Kidney capillary endothelial cell (primary cell): ENCODE measurements around the gene KLHL29.

Experiments
- DNase-seq: peaks from one replicate; pipeline ENCODE4 v3.0.0-alpha.2; 2018; ENCODE audit warnings: low spot score

The KLHL29 gene

GRCh38 chr2:23616630-23617029 is 231.7 kb downstream of the KLHL29 start:
- no peak for DNase-seq

- DNase-seq, result no peak
Observed at GRCh38 chr2:23617167-23617810, 232.3 kb downstream of the KLHL29 start.

GRCh38 chr2:23617811-23618215 is 232.8 kb downstream of the KLHL29 start:
- DNase-seq, result no peak

- DNase-seq, result no peak
Observed at GRCh38 chr2:23618265-23618664, 233.3 kb downstream of the KLHL29 start.

GRCh38 chr2:23618794-23619530 is 234.0 kb downstream of the KLHL29 start:
- no peak for DNase-seq

GRCh38 chr2:23619941-23620340 is 235.0 kb downstream of the KLHL29 start:
- no peak for DNase-seq

- DNase-seq, result no peak
Observed at GRCh38 chr2:23620841-23621341, 235.9 kb downstream of the KLHL29 start.

GRCh38 chr2:23621616-23622015 is 236.6 kb downstream of the KLHL29 start:
- DNase-seq, result no peak

GRCh38 chr2:23622466-23622865 is 237.5 kb downstream of the KLHL29 start:
- DNase-seq, result no peak

- no peak for DNase-seq
Observed at GRCh38 chr2:23622966-23623675, 238.1 kb downstream of the KLHL29 start.

- no peak for DNase-seq
Observed at GRCh38 chr2:23624378-23624777, 239.4 kb downstream of the KLHL29 start.

GRCh38 chr2:23624915-23625314 is 239.9 kb downstream of the KLHL29 start:
- DNase-seq, result no peak

GRCh38 chr2:23625726-23626125 is 240.7 kb downstream of the KLHL29 start:
- no peak for DNase-seq

GRCh38 chr2:23626701-23627230 is 241.8 kb downstream of the KLHL29 start:
- no peak for DNase-seq

- DNase-seq, result no peak
Observed at GRCh38 chr2:23627236-23628009, 242.4 kb downstream of the KLHL29 start.

- no peak for DNase-seq
Observed at GRCh38 chr2:23628926-23629771, 244.2 kb downstream of the KLHL29 start.

- no peak for DNase-seq
Observed at GRCh38 chr2:23629772-23630480, 244.9 kb downstream of the KLHL29 start.

- DNase-seq, result no peak
Observed at GRCh38 chr2:23630961-23631360, 246.0 kb downstream of the KLHL29 start.

GRCh38 chr2:23631389-23631788 is 246.4 kb downstream of the KLHL29 start:
- no peak for DNase-seq

GRCh38 chr2:23632386-23632785 is 247.4 kb downstream of the KLHL29 start:
- DNase-seq, result no peak
